GM12892 (cell line): ENCODE measurements around the gene PROM1.

ENCODE experiments used
- DNase-seq: peaks from one replicate; pipeline ENCODE4 v3.0.0; 2011; ENCODE audit not compliant: insufficient read length
- FAIRE-seq: peaks from 2 replicates; lab custom pipeline; 2011; peaks lifted over from hg19 to GRCh38; lab: Jason Lieb, UNC
- POLR2A ChIP-seq: IDR thresholded peaks from 2 replicates; pipeline ENCODE4 v1.6.1; 2011; ENCODE audit warnings: low read depth, low read length, control low read depth
- POLR2AphosphoS5 ChIP-seq: IDR thresholded peaks from 2 replicates; pipeline ENCODE4 v1.6.1; 2011; ENCODE audit warnings: low read depth, low read length, control low read depth
- TAF1 ChIP-seq: IDR thresholded peaks from 2 replicates; pipeline ENCODE4 v1.6.1; 2011; ENCODE audit warnings: low read depth, mild to moderate bottlenecking, control low read depth, low read length, borderline replicate concordance

PROM1 gene

GRCh38 chr4:15992167-15992485 lies 91.7 kb downstream of the PROM1 start:
- FAIRE-seq (no peak), DNase-seq (no peak)
- TF ChIP-seq POLR2AphosphoS5, result no peak
- TF ChIP-seq TAF1, result no peak
- no peak for TF ChIP-seq POLR2A

GRCh38 chr4:15990570-15991285 lies 93.1 kb downstream of the PROM1 start:
- TF ChIP-seq TAF1 (no peak), POLR2A (no peak), POLR2AphosphoS5 (no peak)
- FAIRE-seq (no peak), DNase-seq (no peak)

- TF ChIP-seq TAF1 (no peak), POLR2A (no peak), POLR2AphosphoS5 (no peak)
- DNase-seq, result no peak
- no peak for FAIRE-seq
Observed at GRCh38 chr4:15989424-15989823, 94.4 kb downstream of the PROM1 start.

GRCh38 chr4:15988222-15988621 lies 95.6 kb downstream of the PROM1 start:
- no peak for DNase-seq
- TF ChIP-seq POLR2AphosphoS5 (no peak), TAF1 (no peak), POLR2A (no peak)
- FAIRE-seq, result no peak

GRCh38 chr4:15986907-15987306 lies 96.9 kb downstream of the PROM1 start:
- TF ChIP-seq TAF1, result no peak
- TF ChIP-seq POLR2AphosphoS5, result no peak
- no peak for TF ChIP-seq POLR2A
- DNase-seq (no peak), FAIRE-seq (no peak)

- no peak for FAIRE-seq
- DNase-seq, result no peak
- no peak for TF ChIP-seq TAF1
- TF ChIP-seq POLR2AphosphoS5, result no peak
- TF ChIP-seq POLR2A, result no peak
Observed at GRCh38 chr4:15983610-15984009, 100.2 kb downstream of the PROM1 start.

- DNase-seq, result no peak
Observed at GRCh38 chr4:15982842-15983524, 100.8 kb downstream of the PROM1 start.

GRCh38 chr4:15976456-15977447 lies 107.1 kb downstream of the PROM1 start:
- DNase-seq (no peak), FAIRE-seq (no peak)
- no peak for TF ChIP-seq POLR2AphosphoS5
- TF ChIP-seq POLR2A, result no peak
- no peak for TF ChIP-seq TAF1

More at GRCh38 chr4:15982842-15983524, 100.8 kb downstream of the PROM1 start:
- FAIRE-seq, result no peak
- TF ChIP-seq TAF1 (no peak), POLR2A (no peak), POLR2AphosphoS5 (no peak)

- DNase-seq (no peak), FAIRE-seq (no peak)
- TF ChIP-seq POLR2AphosphoS5 (no peak), POLR2A (no peak), TAF1 (no peak)
Observed at GRCh38 chr4:15971068-15971801, 112.6 kb downstream of the PROM1 start.

GRCh38 chr4:15968551-15969300 lies 115.1 kb downstream of the PROM1 start:
- TF ChIP-seq POLR2AphosphoS5 (no peak), POLR2A (no peak), TAF1 (no peak)
- no peak for FAIRE-seq

More at GRCh38 chr4:15968551-15969300, 115.1 kb downstream of the PROM1 start:
- no peak for DNase-seq
